RPMI7951 (cell line): ENCODE measurements around the gene AGAP9. TPM values are rescaled to one million over a fixed set of nuclear protein-coding genes. Genes with fewer than 3 reads are reported as not detected.
"Not testable (repeated sequence)": the region's sequence is repeated elsewhere in the genome, so short reads cannot be mapped to it uniquely, and the experiment has no call there.

Experiments
- DNase-seq: peaks from one replicate; pipeline ENCODE4 v3.0.0-alpha.2; 2012; ENCODE audit warnings: low read depth
- total RNA-seq: library from RNA; depleted of rRNA; stranded (reverse); fragments of >200 nt; shearing (Covaris generic); gene quantifications from 2 replicates; pipeline ENCODE4 v1.2.3, GENCODE V29; 2014

Gene AGAP9
- total RNA-seq, 1 experiment from 2014 or later: 2.0 TPM

DNA sequence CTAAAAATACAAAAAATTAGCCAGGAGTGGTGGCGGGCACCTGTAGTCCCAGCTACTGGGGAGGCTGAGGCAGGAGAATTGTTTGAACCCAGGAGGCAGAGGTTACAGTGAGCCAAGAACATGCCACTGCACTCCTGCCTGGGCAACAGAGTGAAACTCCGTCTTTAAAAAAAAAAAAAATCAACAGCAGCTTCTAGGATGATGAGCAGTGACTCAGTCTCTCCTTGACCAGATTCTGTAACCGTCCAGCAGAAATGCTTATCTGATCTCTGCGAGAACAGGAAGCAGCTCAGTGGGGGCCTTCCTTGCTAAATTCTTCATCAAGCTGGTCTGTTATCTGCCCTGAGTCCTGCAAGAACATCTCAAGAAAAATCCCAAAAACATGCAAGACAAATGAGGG, 37.5 kb downstream of the AGAP9 start:
- peak; percentile 62 for DNase-seq

DNA sequence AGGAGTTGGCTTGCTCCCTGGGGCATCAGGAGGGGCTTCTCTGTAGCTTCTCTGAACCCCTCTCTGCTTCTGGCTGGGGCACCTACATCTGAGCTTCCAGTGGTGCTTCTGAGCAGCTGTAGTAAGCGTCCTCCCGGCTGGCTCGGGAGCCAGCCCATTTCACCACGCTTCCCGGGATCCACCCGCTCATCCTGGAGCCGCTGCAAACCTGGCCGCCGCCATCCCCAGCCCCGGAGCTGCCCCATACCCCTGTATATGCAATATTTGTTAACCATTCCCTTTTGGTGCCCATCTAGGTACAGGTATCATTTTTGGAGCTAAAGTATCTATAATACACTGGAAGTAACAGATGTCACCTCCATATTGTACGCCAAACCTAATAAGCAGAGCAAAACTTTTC, 38.7 kb downstream of the AGAP9 start:
- not testable (repeated sequence) for DNase-seq

DNA sequence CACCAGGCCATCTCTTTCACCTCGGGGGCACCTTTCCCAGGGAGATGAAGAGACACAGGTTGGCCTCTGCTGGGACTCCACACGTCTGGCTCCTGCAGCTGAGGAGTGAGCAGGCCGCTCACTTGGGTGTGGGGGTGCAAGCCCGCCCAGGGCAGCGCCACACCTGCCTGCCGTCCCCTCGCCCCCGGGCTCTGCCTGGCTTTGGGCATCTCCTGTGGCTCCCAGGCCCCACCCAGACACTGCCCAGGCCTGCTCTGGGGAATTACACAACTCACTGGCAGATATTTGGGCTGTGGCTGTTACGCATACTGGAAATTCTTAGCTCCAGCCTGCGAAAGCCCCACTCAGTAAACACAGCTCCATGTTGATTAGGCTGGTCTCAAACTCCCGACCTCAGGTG, 39.5 kb downstream of the AGAP9 start, which contains the start of gene ANXA8:
ANXA8 (minus strand) TSS at position 193 of the 400 bp plus-strand sequence; CDS start at position 11, 182 bp downstream.
- DNase-seq: not testable (repeated sequence)

DNA sequence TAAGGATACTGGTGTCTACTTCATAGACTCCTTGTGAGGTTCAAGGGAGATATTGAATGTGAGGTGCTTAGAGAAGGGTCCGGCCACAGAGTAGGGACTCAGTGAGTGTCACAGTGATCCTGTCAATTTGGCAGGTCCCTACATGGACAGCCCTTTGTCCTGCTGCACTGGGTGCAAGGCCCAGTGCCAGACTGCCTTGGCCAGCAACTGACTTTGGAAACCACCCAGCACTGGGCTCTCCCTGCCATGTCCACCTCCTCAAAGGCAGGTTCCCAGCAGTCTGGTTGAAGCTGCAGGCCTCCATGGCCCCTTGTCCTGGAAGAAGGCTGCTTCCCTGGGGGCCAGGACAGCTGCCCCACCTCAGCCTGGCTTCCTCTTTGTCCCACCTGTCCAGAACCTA, 41.1 kb downstream of the AGAP9 start:
- DNase-seq: not testable (repeated sequence)

DNA sequence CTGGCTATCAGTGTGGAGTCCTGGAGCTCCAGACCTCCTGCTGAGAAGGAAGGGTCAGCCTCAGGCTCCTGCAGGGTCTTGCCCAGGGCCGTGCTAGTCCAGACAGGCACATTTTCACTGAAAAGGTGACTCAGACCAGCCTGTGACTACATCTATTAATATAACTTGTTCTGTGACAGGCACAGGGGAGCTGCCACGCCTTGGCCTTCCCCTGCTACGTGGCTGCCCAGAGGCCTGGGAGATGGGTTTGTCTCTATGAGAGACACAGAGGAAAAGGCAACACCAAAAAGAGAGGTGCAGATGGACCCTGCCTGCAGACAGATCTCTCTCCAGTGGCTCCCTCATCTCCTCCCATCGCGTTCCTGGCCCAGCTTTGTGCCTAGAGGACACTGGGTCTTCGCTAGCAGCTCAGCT, 41.7 kb downstream of the AGAP9 start:
- not testable (repeated sequence) for DNase-seq

DNA sequence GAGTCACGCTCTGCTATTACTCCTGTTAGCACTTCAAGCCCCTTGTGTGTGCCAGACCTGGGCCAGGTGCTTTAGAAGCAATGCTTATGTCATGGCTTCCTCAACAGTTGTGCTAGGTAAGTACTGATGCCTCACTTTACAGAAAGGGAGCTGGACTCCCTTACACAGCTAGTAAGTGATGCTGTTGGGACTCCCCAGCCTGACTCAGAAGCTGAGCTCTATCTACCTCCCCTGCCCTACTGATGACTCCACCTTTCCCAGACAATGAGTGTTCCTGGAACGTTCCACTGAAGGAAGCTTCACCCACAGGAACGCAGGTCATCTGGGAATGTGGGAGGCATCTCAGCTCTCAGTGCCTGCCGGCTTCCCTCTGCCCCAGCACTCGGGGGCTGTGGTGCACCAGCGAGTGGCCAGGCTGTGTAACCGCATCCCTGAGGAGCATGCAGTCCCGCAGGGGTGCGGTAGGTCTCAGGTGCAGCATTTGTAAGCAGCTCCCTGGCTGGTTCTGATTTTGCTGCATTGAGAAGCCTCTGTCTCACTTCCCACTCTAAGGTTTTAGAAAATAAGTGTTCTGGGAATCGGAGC, 42.2 kb downstream of the AGAP9 start:
- DNase-seq: peak; percentile 55

DNA sequence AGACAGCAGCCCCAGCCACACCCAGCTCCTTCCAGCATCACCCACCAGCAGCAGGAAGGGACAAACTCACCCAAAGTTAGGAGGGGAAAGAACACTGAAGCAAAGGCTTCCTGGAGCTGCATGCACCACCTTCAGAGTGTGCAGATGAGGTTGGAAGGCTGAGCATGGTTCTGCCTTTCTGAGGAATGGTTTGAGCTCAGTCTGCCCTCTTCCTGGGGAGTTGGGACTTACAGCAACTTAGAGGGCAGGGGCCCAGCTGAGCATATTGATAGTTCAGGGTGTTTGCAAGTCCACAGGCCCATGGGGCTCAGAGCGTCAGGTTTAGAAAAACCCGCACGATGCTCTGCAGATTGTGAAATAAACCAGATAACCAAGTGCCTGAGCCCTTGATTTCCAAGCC, 43.3 kb downstream of the AGAP9 start:
- not testable (repeated sequence) for DNase-seq

DNA sequence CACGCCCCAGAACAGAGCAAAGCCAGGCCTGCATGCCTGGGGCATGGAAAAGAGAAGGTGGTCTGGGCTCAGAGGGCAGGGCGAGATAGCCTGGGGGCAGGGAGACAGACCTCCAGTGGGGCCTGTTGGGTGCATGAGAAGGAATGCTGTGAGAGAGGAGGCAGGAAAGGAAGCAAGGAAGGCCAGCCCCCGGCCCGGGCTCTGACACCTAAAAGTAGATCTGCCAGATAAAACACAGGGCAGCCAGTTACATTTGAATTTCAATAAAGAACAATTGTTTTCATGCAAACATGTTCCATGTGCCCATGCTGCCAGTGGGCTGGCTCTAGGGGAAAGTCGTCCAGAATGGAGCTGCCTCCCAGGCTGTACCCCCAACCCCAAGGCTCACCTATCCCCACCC, 45.3 kb downstream of the AGAP9 start:
- not testable (repeated sequence) for DNase-seq

DNA sequence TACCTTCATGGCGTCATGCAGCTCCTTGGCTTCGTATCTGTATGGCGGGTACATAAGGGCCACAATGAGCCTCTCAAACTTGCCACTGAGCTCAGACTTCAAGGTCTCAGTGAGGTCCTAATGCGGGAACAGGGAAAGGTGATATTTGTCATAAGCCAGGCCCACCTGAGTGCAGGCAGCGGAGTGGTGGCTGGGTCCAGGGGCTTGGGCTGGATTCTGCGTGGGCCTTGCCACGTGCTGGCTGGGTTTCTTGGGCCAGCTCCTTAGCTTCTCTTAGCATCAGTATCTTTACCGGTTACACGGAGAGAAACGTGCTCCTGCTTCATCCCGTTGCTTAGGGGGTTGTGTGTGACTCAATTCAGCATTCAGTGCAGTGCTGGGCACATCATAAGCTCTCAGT, 46.4 kb downstream of the AGAP9 start:
- DNase-seq: not testable (repeated sequence)

DNA sequence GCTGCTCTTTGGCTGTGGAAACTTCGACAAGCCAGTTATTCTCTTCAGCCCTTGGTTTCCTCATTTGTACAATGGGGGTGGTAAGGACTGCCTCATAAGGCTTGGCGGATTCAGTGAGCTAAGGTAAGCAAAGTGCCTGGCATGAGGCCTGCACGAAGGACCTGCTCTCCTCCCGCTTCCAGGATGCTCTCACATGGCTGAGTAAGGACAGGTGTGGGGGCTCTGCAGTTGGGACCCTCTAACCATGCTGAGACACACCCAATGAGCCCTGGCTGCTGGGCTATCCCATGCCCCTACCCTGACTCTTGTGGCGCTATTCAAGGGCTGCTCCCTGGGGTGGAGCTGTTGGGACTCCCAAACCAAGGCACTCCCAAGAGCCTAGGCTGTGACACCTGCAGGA, 48.3 kb downstream of the AGAP9 start:
- not testable (repeated sequence) for DNase-seq

DNA sequence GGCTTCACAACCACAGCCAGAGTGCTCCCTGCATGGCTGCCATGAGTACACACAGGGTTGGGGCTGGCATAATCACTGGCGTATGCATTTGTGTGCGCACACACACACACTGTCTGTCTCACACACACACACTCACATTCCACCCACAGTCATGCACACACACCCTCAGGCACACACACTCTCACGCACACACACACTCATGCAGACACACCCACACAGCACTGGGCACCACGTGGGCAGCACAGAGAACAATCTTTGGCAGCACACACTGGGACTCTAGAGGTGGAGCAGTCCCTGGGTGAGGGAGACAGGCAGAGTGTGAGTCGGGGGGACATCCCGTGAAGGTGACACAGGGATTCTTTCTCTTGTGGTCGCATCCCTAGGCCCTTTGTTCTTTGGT, 49.9 kb downstream of the AGAP9 start:
- not testable (repeated sequence) for DNase-seq

DNA sequence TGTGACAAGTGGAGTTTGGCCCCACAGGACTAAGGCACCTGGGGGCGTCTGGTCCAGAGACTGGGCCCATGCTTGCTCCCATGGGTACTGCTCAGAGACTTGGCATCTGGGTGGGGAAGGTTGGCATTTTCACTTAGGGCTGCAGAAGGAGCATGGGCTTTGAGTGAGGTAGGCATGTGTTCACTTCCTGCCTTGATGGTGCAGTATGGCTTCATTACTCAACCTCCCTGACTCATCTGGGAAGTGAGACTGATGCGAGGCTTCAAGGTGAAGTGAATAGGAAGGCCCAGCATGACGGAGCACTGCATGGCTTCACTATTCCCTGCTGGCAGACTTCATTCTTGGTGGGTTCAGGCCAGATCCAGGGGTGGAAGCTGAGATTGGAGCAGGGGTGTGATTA, 50.8 kb downstream of the AGAP9 start:
- DNase-seq: not testable (repeated sequence)

DNA sequence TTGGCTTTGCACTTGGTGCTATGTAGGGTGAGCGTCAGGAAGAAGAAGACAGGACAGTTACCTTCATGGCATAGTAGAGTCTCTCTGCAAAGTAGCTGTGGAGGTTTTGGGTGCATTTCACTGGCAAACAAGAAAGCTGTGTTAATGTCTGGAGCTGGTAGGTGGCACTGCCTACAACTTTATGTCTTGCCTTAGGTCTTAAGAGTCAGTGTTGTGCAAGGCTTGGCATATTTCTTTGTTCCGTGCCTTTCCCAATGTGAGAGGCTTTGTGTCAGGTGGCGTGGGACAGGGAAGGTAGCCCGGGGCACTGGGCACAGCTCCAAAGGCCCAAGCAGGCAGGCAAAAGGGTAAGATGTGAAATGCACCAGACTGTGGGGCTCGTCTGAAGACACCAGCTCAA, 51.4 kb downstream of the AGAP9 start:
- not testable (repeated sequence) for DNase-seq

DNA sequence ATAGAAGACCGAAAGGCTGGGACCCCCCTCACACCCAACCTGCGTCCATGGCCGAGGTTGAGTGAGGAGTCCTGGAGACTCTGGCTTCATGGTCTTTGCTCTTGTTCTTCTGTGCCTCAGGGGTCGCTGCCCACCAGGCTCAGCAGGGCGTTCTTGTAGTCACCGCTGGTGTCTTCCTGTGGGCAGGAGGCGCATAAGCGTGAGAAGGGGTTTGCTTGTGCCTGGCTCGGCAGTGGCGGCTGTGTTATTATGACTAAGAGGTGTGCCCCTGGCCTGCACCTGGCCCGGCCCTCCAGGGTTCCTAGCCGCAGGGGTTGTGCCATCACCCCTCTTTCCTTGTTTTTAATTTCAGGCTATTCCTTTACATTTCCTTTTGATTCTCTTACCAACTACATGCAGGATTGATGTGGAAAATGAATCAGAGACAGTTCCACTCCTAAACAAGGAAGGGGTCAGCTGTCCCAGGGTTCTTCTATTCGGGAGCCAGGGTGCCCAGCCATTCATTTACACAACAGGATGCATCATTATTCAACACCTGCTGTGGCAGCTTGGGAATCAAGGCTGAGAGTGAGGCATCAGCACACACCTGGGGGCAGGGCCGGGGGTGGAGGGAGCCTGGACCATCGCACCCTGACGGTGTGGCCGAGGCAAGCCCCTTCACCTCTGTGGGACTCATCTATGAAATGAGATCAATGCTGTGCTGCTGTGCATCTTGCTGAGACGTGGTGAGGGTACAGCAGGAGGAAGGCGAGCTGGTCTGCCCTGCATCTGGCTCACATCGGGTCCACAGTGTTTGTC, 54.5 kb downstream of the AGAP9 start:
- DNase-seq: not testable (repeated sequence)

DNA sequence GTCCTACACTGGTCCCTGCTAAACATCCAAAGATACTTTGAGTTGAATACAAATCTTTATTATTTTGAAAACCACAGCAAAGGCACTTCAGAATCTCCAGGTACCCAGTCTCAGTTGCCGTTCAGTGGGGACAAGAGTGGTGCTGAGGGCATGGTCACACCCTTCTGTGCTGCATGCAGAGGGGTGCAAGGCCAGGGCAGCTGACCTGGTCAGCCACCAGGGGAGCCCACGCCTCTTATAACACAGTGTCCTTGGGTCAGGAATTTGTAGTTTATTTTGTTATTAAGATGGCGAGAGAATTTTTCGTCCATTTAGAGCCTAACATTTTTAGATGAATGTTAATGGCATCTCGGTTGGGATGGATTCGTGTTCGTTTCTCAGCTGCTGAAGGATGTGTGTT, 55.5 kb downstream of the AGAP9 start:
- DNase-seq: not testable (repeated sequence)

DNA sequence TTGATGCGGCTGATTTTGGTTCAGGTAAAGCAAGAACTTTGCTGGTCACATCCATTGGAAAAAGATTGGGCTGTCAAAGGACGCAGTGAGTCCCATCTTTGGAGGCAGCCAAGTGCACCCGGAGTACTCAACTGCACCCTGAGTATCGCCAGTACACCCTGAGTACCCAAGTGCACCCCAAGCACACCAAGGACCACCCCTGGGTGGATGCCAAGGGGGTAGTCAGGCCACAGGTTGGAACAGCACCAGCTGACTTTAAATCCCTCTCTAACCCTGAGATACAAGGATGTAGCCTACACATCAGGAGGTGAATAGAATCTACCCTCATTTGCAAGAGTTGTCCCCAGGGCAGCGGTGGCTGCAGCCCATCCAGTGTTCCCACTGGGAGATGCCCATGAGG, 56.0 kb downstream of the AGAP9 start:
- DNase-seq: not testable (repeated sequence)

DNA sequence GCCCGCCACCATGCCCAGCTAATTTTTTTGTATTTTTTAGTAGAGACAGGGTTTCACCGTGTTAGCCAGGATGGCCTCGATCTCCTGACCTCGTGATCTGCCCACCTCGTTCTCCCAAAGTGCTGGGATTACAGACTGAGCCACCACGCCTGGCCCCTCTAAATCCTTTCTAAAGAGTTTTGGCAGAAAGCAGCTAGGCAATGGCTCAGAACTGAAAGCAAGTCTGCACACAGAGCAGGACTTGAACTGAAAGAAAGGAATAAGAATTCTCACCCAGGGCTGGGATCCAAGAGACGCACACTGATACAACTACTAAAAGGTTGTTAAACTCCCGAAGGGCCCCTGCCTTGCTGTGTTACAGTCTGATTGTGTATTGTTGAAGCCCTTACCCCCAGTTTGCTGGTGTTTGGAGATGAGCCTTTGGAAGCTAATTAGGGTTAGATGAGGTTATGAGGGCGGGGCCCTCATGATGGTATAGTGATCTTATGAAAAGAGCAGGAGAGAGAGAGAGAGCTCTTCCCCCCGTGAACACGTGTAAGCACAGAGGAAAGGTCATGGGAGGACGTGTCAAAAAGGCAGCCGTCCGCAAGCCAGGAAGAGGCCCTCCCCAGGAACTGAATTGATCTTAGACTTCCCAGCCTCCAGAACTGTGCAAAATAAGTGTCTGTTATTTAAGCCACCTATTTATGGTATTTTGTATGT, 58.1 kb downstream of the AGAP9 start:
- DNase-seq: not testable (repeated sequence)

DNA sequence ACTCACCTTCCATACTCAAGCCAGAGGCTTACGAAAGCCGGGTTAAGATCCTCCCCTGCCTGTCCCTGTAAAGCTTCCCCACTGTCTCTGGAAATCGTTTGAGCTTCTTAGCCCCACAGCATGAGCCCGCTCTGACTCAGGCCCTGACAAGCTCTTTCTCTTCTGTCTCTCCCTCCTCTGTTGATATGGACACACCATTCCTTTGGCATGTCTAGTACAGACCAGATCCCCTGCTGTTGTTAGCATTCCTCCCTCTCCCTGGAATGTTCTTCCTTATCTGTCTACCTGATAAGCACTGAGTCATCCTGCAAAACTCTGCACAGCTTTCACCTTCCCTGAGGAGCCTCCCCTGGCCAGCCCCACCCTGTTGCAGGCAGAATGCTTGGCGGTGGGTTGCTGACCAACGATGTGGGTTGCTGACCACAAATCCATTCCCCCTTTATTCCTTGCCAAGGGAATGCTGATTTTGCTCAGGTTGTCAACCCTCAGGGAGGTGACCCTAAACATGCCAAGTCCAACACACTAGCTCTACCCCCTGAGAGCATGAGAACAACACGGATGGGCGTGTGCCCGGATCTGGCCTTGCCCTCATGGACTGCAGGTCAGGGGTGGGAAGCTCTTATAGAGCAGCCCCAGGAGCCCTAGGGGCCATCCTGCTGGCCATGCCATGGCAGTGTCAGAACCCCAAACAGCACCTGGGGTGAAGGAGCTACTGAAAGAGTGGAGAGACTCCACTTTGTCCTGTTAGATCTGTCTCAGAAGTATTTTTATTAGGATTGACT, 60.7 kb downstream of the AGAP9 start:
- not testable (repeated sequence) for DNase-seq

DNA sequence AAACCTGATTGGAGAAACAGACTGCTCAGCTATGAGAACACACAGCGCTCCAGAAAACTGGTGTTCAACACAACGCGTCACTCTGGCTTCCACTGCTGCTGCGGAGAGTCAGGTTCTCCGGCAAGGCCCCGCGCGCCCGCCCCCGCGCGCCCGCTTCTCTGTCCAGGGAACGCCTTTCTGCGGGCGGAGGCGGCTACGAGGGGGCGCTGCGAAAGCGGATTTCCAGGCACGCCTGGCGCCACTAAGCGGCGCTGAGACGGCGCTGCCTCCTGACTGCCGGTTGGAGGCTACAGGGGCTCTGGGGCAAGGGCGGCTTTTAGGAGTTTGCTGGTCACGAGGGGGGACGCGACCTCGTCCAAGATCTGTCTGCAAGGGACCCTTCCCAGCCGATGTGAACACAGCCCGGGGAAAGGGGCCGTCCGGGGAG, 62.2 kb downstream of the AGAP9 start:
- DNase-seq: peak; percentile 53

DNA sequence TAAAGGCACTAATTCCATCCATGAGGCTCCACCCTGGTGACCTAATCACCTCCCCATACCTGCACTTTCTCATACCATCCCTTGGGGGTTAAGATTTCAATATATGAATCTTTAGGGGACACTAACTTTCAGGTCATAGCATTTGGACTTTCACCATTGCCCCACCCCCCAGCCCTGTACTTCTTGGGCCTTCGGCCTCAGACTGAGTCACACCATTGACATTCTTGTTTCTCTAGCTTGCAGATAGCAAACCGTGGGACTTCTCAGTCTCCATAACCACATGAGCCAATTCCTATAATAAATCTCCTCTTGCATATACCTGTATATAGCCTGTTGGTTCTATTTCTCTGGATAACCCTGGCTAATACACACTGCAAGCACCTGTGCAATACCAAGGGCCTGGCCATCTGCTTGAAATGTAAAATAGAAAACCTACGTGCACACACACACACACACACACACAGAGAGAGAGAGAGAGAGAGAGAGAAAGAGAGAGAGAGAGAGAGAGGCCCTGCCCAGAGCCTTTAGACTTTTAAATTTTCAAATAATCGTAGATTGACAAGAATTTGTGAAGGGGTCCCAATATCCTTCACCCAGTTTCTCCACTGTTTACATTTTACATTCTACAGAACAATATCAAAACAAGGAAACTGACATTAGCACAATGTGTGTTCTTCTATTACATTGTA, 64.8 kb downstream of the AGAP9 start:
- peak; percentile 52 for DNase-seq

DNA sequence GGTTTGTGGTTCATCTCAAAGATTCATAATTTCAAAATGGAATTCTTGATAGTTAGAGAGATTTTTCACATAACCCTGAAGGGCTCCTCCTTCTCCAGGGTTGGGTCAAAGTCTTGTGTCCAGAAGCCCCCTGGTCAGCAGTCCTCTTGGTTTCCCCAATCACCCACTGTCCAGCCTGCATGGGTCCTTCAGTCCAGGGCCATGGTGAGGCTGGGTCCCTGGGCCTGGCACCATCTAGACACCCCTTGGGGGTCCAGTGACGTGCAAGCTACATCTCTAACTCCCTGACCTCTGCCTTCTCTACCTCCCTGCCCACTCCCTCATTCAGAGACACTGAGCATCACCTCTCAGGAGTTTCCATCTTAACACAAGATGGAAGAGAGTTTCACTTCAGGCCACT, 65.6 kb downstream of the AGAP9 start:
- DNase-seq: no peak
